ENCODE measurements around the gene TFCP2. TPM values are rescaled to one million over a fixed set of nuclear protein-coding genes. Genes with fewer than 3 reads are reported as not detected.

Gene TFCP2
- total RNA-seq, 1 experiment from 2014 or later = 33.9 TPM

DNA sequence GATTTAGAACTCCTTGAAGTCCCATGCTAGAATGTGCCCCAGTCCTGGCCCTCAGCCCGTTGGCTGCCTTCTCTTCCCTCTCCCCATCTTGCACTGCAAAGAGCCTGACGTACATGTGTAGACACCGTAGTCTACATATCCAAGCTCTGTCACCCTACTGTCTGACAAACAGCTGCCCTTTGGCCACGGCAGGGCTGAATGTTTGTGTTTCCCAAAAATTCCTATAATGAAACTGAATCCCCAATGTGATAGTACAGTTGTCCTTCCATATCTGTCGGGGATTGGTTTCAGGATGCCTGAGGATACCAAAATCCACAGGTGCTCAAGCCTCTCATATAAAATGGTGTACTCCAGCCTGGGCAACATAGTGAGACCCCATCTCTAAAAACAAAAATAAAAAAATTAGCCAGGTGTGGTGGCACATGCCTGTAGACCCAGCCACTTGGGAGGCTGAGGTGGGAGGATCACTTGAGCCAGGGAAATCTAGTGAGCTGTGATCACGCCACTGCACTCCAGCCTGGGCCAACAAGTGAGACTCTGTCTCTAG, 12.3 kb upstream of the TFCP2 start:
- H3K4me1 ChIP-seq (ENCODE audit: control insufficient read depth, insufficient read depth, low read length) = no peaks in the 10 kb centered on the region
- in situ Hi-C loops (cut with HindIII; ENCODE audit: low pct_unique_long_range_greater_than_20kb, low sequenced_read_pairs) (no loop called here), intact Hi-C loops (cut with micrococcal nuclease; ENCODE audit: unreplicated experiment) (no loop called here)
- H3K27me3 ChIP-seq (ENCODE audit: control insufficient read depth, insufficient read depth, low read length) = no peaks in the 10 kb centered on the region
- TF ChIP-seq TCF7L2 (IDR thresholded peaks at IDR 0.05; ENCODE audit: low read depth, low read length) = no peak
- TF ChIP-seq, protein P1, sequence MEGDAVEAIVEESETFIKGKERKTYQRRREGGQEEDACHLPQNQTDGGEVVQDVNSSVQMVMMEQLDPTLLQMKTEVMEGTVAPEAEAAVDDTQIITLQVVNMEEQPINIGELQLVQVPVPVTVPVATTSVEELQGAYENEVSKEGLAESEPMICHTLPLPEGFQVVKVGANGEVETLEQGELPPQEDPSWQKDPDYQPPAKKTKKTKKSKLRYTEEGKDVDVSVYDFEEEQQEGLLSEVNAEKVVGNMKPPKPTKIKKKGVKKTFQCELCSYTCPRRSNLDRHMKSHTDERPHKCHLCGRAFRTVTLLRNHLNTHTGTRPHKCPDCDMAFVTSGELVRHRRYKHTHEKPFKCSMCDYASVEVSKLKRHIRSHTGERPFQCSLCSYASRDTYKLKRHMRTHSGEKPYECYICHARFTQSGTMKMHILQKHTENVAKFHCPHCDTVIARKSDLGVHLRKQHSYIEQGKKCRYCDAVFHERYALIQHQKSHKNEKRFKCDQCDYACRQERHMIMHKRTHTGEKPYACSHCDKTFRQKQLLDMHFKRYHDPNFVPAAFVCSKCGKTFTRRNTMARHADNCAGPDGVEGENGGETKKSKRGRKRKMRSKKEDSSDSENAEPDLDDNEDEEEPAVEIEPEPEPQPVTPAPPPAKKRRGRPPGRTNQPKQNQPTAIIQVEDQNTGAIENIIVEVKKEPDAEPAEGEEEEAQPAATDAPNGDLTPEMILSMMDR (IDR thresholded peaks at IDR 0.05) = no peak
- H3K9me3 ChIP-seq (ENCODE audit: control insufficient read depth, insufficient read depth, low read depth, low read length) = no peaks in the 10 kb centered on the region
- ChIA-PET CTCF (no interaction called here), POLR2A (no interaction called here)
- no peak overlapping the region for H3K27ac ChIP-seq (ENCODE audit: low read length)
- no peak overlapping the region for H3K4me3 ChIP-seq (ENCODE audit: low read depth in 2 of 2, low read length in 2 of 2)
- no TSS peak for BruUV-seq (replicated peaks)
- ATAC-seq (no peak), DNase-seq (ENCODE audit: low read depth, low spot score) (no peak)
- no peaks in the 10 kb centered on the region for H3K36me3 ChIP-seq (ENCODE audit: control insufficient read depth, insufficient read depth, low read length)

DNA sequence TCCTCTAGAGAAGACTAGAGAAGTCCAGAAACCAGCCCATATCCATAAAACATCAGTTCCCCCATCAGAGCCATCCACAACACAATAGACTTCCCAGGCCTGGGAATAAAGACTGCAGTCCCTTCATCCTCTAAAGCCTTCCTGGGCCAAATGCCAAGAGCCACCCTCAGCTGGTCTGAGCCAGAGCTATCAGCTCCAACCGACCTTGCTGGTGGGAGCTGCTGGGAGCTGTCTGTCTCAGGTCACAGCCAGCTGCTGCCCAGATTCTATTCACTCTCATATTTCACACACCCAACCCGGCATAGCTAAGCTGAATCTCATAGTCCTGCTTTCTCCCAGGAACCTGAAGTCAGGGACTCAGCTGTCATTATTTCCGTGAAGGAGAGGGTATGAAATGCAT, 10.9 kb upstream of the TFCP2 start:
- intact Hi-C loops (cut with micrococcal nuclease; ENCODE audit: unreplicated experiment) (no loop called here), in situ Hi-C loops (cut with HindIII; ENCODE audit: low pct_unique_long_range_greater_than_20kb, low sequenced_read_pairs) (no loop called here)
- Histone ChIP-seq H3K27ac (ENCODE audit: low read length) (no peak overlapping the region), H3K27me3 (ENCODE audit: control insufficient read depth, insufficient read depth, low read length) (no peaks in the 10 kb centered on the region), H3K4me3 (ENCODE audit: low read depth in 2 of 2, low read length in 2 of 2) (no peak overlapping the region), H3K36me3 (ENCODE audit: control insufficient read depth, insufficient read depth, low read length) (no peaks in the 10 kb centered on the region), H3K9me3 (ENCODE audit: control insufficient read depth, insufficient read depth, low read depth, low read length) (no peaks in the 10 kb centered on the region), H3K4me1 (ENCODE audit: control insufficient read depth, insufficient read depth, low read length) (no peaks in the 10 kb centered on the region)
- POLR2A ChIA-PET = no interaction called here
- TF ChIP-seq, protein P1 (IDR thresholded peaks at IDR 0.05) = no peak
- TF ChIP-seq, protein P2, sequence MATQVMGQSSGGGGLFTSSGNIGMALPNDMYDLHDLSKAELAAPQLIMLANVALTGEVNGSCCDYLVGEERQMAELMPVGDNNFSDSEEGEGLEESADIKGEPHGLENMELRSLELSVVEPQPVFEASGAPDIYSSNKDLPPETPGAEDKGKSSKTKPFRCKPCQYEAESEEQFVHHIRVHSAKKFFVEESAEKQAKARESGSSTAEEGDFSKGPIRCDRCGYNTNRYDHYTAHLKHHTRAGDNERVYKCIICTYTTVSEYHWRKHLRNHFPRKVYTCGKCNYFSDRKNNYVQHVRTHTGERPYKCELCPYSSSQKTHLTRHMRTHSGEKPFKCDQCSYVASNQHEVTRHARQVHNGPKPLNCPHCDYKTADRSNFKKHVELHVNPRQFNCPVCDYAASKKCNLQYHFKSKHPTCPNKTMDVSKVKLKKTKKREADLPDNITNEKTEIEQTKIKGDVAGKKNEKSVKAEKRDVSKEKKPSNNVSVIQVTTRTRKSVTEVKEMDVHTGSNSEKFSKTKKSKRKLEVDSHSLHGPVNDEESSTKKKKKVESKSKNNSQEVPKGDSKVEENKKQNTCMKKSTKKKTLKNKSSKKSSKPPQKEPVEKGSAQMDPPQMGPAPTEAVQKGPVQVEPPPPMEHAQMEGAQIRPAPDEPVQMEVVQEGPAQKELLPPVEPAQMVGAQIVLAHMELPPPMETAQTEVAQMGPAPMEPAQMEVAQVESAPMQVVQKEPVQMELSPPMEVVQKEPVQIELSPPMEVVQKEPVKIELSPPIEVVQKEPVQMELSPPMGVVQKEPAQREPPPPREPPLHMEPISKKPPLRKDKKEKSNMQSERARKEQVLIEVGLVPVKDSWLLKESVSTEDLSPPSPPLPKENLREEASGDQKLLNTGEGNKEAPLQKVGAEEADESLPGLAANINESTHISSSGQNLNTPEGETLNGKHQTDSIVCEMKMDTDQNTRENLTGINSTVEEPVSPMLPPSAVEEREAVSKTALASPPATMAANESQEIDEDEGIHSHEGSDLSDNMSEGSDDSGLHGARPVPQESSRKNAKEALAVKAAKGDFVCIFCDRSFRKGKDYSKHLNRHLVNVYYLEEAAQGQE (IDR thresholded peaks at IDR 0.05; ENCODE audit: insufficient read depth in 1 of 2, low read depth in 2 of 2, low read length in 1 of 2) = no peak
- TF ChIP-seq POLR2AphosphoS5 (IDR thresholded peaks at IDR 0.05; ENCODE audit: low read depth, low read length) (no peak), SIN3A (IDR thresholded peaks at IDR 0.05; ENCODE audit: borderline replicate concordance, insufficient read depth, low read depth, low read length) (no peak), TCF7L2 (IDR thresholded peaks at IDR 0.05; ENCODE audit: low read depth, low read length) (no peak)
- CTCF ChIA-PET = no interaction called here
- no TSS peak for BruUV-seq (replicated peaks)
- ATAC-seq = no peak; the same call in 1 of the 2 replicates
- no peak for DNase-seq (ENCODE audit: low read depth, low spot score)

Data from Panc1 (cell line).